SK-N-SH (cell line): ENCODE results near the gene DPPA3. TPM values are rescaled to one million over a fixed set of nuclear protein-coding genes. Genes with fewer than 3 reads are reported as not detected.

Experiments used
- CTCF ChIA-PET: fragments of 300-600, 350-600 bp; formaldehyde crosslinking; extraction: SDS; loops from one replicate; lab custom pipeline; 2021; lab: Yijun Ruan, JAX
- POLR2A ChIA-PET: fragments of 350-600 bp; sonication (Branson Sonifier 250); formaldehyde crosslinking; extraction: SDS; loops from one replicate; lab custom pipeline; 2020; ENCODE audit warnings: antibody characterized with exemption, inconsistent platforms; lab: Yijun Ruan, JAX
- DNase-seq: peaks from one replicate; pipeline ENCODE4 v3.0.0; 2012
- H2AFZ ChIP-seq: fragments of 200-600 bp; sonication (generic); 2 replicates; pipeline ENCODE4 v1.8.1; 2016; ENCODE audit warnings: antibody characterized with exemption, mild to moderate bottlenecking, low read depth
- H3F3A ChIP-seq: fragments of 200-600 bp; sonication (generic); replicated peaks from 2 replicates; pipeline ENCODE3; 2016; ENCODE audit warnings: antibody characterized with exemption, mild to moderate bottlenecking; ENCODE audit not compliant: insufficient read depth
- H3K27ac ChIP-seq, 2 experiments: fragments of 200-500 bp in 1 of 2; fragments of 200-600 bp in 1 of 2; sonication (Bioruptor generic) in 1 of 2; sonication (generic), shearing (Covaris generic) in 1 of 2; 2 replicates each; pipeline versions ENCODE4 v1.5.1 to v1.6.1; 2014 to 2016; ENCODE audit warnings: low read depth in 2 of 2, inconsistent platforms in 1 of 2, low read length in 1 of 2, mild to moderate bottlenecking in 1 of 2, mixed read lengths in 1 of 2
- H3K27me3 ChIP-seq: fragments of 200-600 bp; sonication (generic), shearing (Covaris generic); 2 replicates; pipeline ENCODE4 v1.6.1; 2016; ENCODE audit warnings: mixed run types; ENCODE audit not compliant: insufficient read depth
- H3K36me3 ChIP-seq, 2 experiments: fragments of 200-500 bp in 1 of 2; fragments of 200-600 bp in 1 of 2; sonication (Bioruptor generic) in 1 of 2; sonication (generic) in 1 of 2; replicated peaks in 1 of 2; 2 replicates each; pipeline versions ENCODE3 to v1.5.1; 2014 to 2016; ENCODE audit warnings: low read length in 1 of 2, mild to moderate bottlenecking in 1 of 2; ENCODE audit not compliant: insufficient read depth in 2 of 2, control insufficient read depth in 1 of 2
- H3K4me1 ChIP-seq, 2 experiments: fragments of 200-500 bp in 1 of 2; fragments of 200-600 bp in 1 of 2; sonication (Bioruptor generic) in 1 of 2; sonication (generic), shearing (Covaris generic) in 1 of 2; 2 replicates each; pipeline versions ENCODE4 v1.5.1 to v1.6.1; 2014 to 2016; ENCODE audit warnings: low read depth in 1 of 2, low read length in 1 of 2, mixed run types in 1 of 2; ENCODE audit not compliant: insufficient read depth in 2 of 2, control insufficient read depth in 1 of 2
- H3K4me2 ChIP-seq: fragments of 200-600 bp; sonication (generic), shearing (Covaris generic); 2 replicates; pipeline ENCODE4 v1.6.1; 2017; ENCODE audit warnings: mixed run types
- H3K4me3 ChIP-seq, 2 experiments: fragments of 200-500 bp in 1 of 2; fragments of 200-600 bp in 1 of 2; sonication (Bioruptor generic) in 1 of 2; sonication (generic), shearing (Covaris generic) in 1 of 2; 2 replicates each; pipeline versions ENCODE4 v1.5.1 to v1.8.1; 2014 to 2016; ENCODE audit warnings: low read depth in 2 of 2, inconsistent platforms in 1 of 2, low read length in 1 of 2, mild to moderate bottlenecking in 1 of 2, mixed read lengths in 1 of 2, moderate library complexity in 1 of 2
- H3K79me2 ChIP-seq: fragments of 200-600 bp; sonication (generic); 2 replicates; pipeline ENCODE4 v1.8.1; 2017; ENCODE audit warnings: mild to moderate bottlenecking; ENCODE audit not compliant: insufficient read depth
- H3K9ac ChIP-seq: fragments of 200-600 bp; sonication (generic); 2 replicates; pipeline ENCODE4 v1.6.1; 2017; ENCODE audit warnings: mixed run types
- H3K9me2 ChIP-seq: fragments of 200-600 bp; sonication (generic); 2 replicates; pipeline ENCODE4 v1.6.1; 2017; ENCODE audit warnings: mixed run types
- H3K9me3 ChIP-seq: fragments of 200-600 bp; sonication (generic); 2 replicates; pipeline ENCODE4 v1.6.1; 2017; ENCODE audit warnings: mixed run types, mild to moderate bottlenecking, moderate library complexity
- H4K20me1 ChIP-seq: fragments of 200-600 bp; sonication (generic); 2 replicates; pipeline ENCODE4 v1.6.1; 2017; ENCODE audit warnings: mild to moderate bottlenecking, mixed run types; ENCODE audit not compliant: insufficient read depth
- CTCF ChIP-seq: fragments of 200-600 bp; sonication (generic); IDR thresholded peaks from 2 replicates; pipeline ENCODE4 v1.6.1; 2017; ENCODE audit warnings: antibody characterized with exemption, mild to moderate bottlenecking, moderate library complexity
- IRF3 ChIP-seq: fragments of 150-350 bp; IDR thresholded peaks from 2 replicates; pipeline ENCODE4 v1.6.1; 2016; ENCODE audit warnings: mild to moderate bottlenecking, low read depth, low read length
- MAX ChIP-seq: IDR thresholded peaks from 2 replicates; pipeline ENCODE4 v1.4.0; 2012; ENCODE audit warnings: low read depth
- MEF2A ChIP-seq: IDR thresholded peaks from 2 replicates; pipeline ENCODE4 v1.4.0; 2012; ENCODE audit warnings: low read depth, borderline replicate concordance
- NFIC ChIP-seq: IDR thresholded peaks from 2 replicates; pipeline ENCODE4 v1.4.0; 2012; ENCODE audit warnings: borderline replicate concordance
- NRF1 ChIP-seq: IDR thresholded peaks from 2 replicates; pipeline ENCODE4 v1.6.1; 2012; ENCODE audit warnings: low read depth, mild to moderate bottlenecking, low read length
- PBX3 ChIP-seq: IDR thresholded peaks from 2 replicates; pipeline ENCODE4; 2012
- POLR2AphosphoS5 ChIP-seq: IDR thresholded peaks from 2 replicates; pipeline ENCODE4 v1.6.1; 2012; ENCODE audit warnings: low read depth, low read length
- RAD21 ChIP-seq: IDR thresholded peaks from 2 replicates; pipeline ENCODE4 v1.6.1; 2012; ENCODE audit warnings: mild to moderate bottlenecking, low read length
- RCOR1 ChIP-seq: fragments of 150-350 bp; IDR thresholded peaks from 2 replicates; pipeline ENCODE4 v1.6.1; 2017; ENCODE audit warnings: antibody characterized with exemption, low read length
- RXRA ChIP-seq: IDR thresholded peaks from 2 replicates; pipeline ENCODE4 v1.4.0; 2012; ENCODE audit warnings: low read depth, mild to moderate bottlenecking, borderline replicate concordance
- SIN3A ChIP-seq: IDR thresholded peaks from 2 replicates; pipeline ENCODE4 v1.6.1; 2012; ENCODE audit warnings: low read depth, mild to moderate bottlenecking, low read length, moderate library complexity, borderline replicate concordance
- USF1 ChIP-seq: IDR thresholded peaks from 2 replicates; pipeline ENCODE4 v1.4.0; 2012; ENCODE audit warnings: low read depth, borderline replicate concordance
- ZBTB33 ChIP-seq: IDR thresholded peaks from 2 replicates; pipeline ENCODE4 v1.4.0; 2012; ENCODE audit warnings: low read depth, borderline replicate concordance
- WGBS: methylation state at CpG from one replicate; pipeline ENCODE4 v1.1.6; 2017; ENCODE audit warnings: low lambda C conversion rate; 5-methylcytosine and 5-hydroxymethylcytosine counted together
- polyA plus RNA-seq, 3 experiments: library from polyadenylated mRNA; depleted of rRNA; stranded (reverse); fragments of >200 nt; gene quantifications; 2 replicates each; pipeline ENCODE4 v1.2.3, GENCODE V29; 2012

Gene DPPA3
- polyA plus RNA-seq, 1 of the 3 experiments (the other 2 are of a cell fraction), result not detected

GRCh38 chr12:7705846-7706245, 5.4 kb upstream of the DPPA3 start:
- CTCF ChIA-PET, result no interaction called here
- H3K36me3 ChIP-seq, result no peaks in the 10 kb centered on the region
- H3F3A ChIP-seq, result no peaks in the 10 kb centered on the region
- H3K9me3 ChIP-seq, result no peaks in the 10 kb centered on the region
- H3K9me2 ChIP-seq, result no peaks in the 10 kb centered on the region
- peaks cover 47% of the 10 kb centered on the region for H3K27me3 ChIP-seq
- no peak overlapping the region for H3K27ac ChIP-seq
- H3K4me2 ChIP-seq, result no peak overlapping the region
- no peak for DNase-seq
- no peaks in the 10 kb centered on the region for H4K20me1 ChIP-seq
- TF ChIP-seq IRF3 (no peak), NFIC (no peak), RAD21 (no peak), RXRA (no peak), PBX3 (no peak), SIN3A (no peak), USF1 (no peak), MAX (no peak), ZBTB33 (no peak), CTCF (no peak), MEF2A (no peak), NRF1 (no peak), POLR2AphosphoS5 (no peak), RCOR1 (no peak)
- POLR2A ChIA-PET, result no interaction called here
- 39% methylated on average over 27 of the region's 29 CpGs for WGBS
- no peaks in the 10 kb centered on the region for H3K4me1 ChIP-seq
- no peak overlapping the region for H3K4me3 ChIP-seq
- no peaks in the 10 kb centered on the region for H3K79me2 ChIP-seq
- no peak overlapping the region for H2AFZ ChIP-seq
- H3K9ac ChIP-seq, result no peak overlapping the region
